Bronchial epithelial cell (primary cell): ENCODE results near the gene GAL3ST1. TPM values are rescaled to one million over a fixed set of nuclear protein-coding genes. Genes with fewer than 3 reads are reported as not detected.
"Not testable (repeated sequence)": the region's sequence is repeated elsewhere in the genome, so short reads cannot be mapped to it uniquely, and the experiment has no call there.

Experiments
- DNase-seq: peaks from one replicate; pipeline ENCODE4 v3.0.0-alpha.2; 2010; ENCODE audit warnings: low read depth
- FAIRE-seq: peaks from 2 replicates; lab custom pipeline; 2011; peaks lifted over from hg19 to GRCh38; lab: Jason Lieb, UNC
- H3K27me3 ChIP-seq: 2 replicates; pipeline ENCODE4 v1.5.1; 2011; ENCODE audit warnings: low read length; ENCODE audit not compliant: control insufficient read depth, insufficient read depth
- H3K36me3 ChIP-seq: 2 replicates; pipeline ENCODE4 v1.5.1; 2011; ENCODE audit warnings: low read length; ENCODE audit not compliant: control insufficient read depth, insufficient read depth
- H3K4me3 ChIP-seq: 2 replicates; pipeline ENCODE4 v1.5.1; 2011; ENCODE audit warnings: mild to moderate bottlenecking, low read depth, low read length, control low read depth
- CTCF ChIP-seq: IDR thresholded peaks from 2 replicates; pipeline ENCODE4 v1.5.1; 2011; ENCODE audit warnings: mild to moderate bottlenecking, moderate library complexity, low read length, control low read depth, inconsistent platforms; ENCODE audit not compliant: insufficient read depth, severe bottlenecking
- total RNA-seq: library from RNA; depleted of rRNA; stranded (reverse); fragments of >200 nt; gene quantifications from 2 replicates; pipeline ENCODE4 v1.2.1, GENCODE V29; 2014

GAL3ST1 gene
- total RNA-seq, 1 donor from 2014 or later: 0.26 TPM

- DNase-seq (peak; percentile 48), FAIRE-seq (no peak)
- H3K4me3 ChIP-seq: no peak overlapping the region
- no peaks in the 10 kb centered on the region for H3K36me3 ChIP-seq
- peak; percentile 48 for TF ChIP-seq CTCF
- H3K27me3 ChIP-seq: no peaks in the 10 kb centered on the region
These were observed 27.6 kb upstream of the GAL3ST1 start for GRCh38 chr22:30602049-30602448.

GRCh38 chr22:30601464-30601863, 27.0 kb upstream of the GAL3ST1 start:
- Histone ChIP-seq H3K36me3 (no peaks in the 10 kb centered on the region), H3K4me3 (no peak overlapping the region), H3K27me3 (no peaks in the 10 kb centered on the region)
- no peak for FAIRE-seq
- TF ChIP-seq CTCF: no peak
- no peak for DNase-seq

DNA sequence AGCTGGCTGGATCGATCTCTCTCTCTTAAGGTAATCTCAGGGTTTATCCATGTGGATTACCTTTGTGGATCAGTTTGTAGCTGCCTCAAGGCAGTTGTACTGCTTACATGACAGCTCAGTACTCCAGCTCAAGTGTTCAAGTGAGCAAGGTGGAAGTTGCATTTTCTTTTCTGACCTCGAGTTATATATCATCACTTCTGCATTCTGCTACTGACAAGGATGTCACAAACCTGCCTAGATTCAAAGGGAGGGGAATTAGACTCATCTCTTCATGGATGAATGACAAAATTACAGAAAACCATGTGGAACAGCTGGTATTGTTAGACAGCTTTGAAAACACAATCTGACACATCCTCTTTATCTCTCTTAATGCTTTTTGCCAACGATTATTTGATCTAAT, 26.5 kb upstream of the GAL3ST1 start:
- no peak for DNase-seq
- no peak overlapping the region for H3K4me3 ChIP-seq
- no peaks in the 10 kb centered on the region for H3K27me3 ChIP-seq
- H3K36me3 ChIP-seq: no peaks in the 10 kb centered on the region
- no peak for FAIRE-seq
- TF ChIP-seq CTCF: no peak

GRCh38 chr22:30598986-30599385, 24.5 kb upstream of the GAL3ST1 start:
- no peak overlapping the region for H3K4me3 ChIP-seq
- DNase-seq (no peak), FAIRE-seq (no peak)

DNA sequence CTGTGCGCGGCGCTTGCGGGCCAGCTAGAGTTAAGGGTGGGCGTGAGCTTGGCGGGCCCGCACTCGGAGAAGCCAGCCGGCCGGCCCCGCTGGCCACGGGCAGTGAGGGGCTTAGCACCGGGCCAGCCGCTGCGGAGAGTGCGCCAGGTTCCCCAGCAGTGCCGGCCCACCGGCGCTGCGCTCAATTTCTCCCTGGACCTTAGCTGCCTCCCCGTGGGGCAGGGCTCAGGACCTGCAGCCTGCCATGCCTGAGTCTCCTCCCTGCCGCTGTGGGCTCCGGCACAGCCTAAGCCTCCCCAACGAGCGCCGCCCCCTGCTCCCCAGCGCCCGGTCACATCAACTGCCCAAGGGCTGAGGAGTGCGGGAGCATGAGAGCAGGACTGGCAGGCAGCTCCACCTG, 22.4 kb upstream of the GAL3ST1 start:
- Histone ChIP-seq H3K4me3 (no peak overlapping the region), H3K27me3 (peaks cover 2% of the 10 kb centered on the region), H3K36me3 (no peaks in the 10 kb centered on the region)
- FAIRE-seq (no peak), DNase-seq (no peak)
- no peak for TF ChIP-seq CTCF

More at GRCh38 chr22:30598986-30599385, 24.5 kb upstream of the GAL3ST1 start:
- peaks cover 2% of the 10 kb centered on the region for H3K27me3 ChIP-seq
- no peaks in the 10 kb centered on the region for H3K36me3 ChIP-seq
- no peak for TF ChIP-seq CTCF

DNA sequence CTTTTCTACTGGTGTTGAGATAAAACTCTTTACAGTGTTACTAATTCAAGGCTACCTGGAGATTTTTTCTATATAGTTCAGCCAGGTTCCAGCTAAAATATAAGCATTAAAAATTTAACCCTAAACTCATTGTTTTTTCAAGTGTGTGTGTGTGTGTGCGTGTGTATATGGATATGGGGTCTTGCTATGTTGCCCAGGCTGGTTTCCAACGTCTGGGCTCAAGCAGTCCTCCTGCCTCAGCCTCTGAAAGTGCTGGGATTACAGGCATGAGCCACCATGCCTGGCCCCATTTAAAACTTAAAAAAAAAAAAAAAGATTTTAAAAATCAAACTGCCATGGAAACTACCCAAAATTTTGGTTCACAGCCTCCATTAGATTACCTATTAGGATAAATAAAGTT, 21.7 kb upstream of the GAL3ST1 start:
- no peak for FAIRE-seq
- peaks cover 2% of the 10 kb centered on the region for H3K27me3 ChIP-seq
- H3K4me3 ChIP-seq: no peak overlapping the region
- no peak for DNase-seq
- H3K36me3 ChIP-seq: no peaks in the 10 kb centered on the region
- TF ChIP-seq CTCF: no peak

DNA sequence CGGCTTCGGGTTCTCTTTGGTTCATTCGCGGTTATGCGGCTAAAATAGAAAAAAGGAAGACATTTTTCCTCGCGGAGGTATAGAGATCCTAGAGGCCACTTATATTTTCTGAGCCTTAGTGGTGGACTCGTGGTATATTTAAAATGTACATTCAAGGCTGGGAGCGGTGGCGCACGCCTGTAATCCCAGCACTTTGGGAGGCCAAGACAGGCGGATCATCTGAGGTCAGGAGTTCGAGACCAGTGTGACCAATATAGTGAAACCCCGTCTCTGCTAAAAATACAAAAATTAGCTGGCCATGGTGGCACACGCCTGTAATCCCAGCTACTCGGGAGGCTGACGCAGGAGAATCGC, 17.9 kb upstream of the GAL3ST1 start:
- H3K36me3 ChIP-seq: peaks cover 11% of the 10 kb centered on the region
- H3K27me3 ChIP-seq, DNase-seq, H3K4me3 ChIP-seq, FAIRE-seq: not testable (repeated sequence)
